GM18873 (cell line): ENCODE measurements around the gene KRT32.

ENCODE experiments used
- ATAC-seq: cut with Tn5 transposase; IDR thresholded peaks from one replicate; pipeline ENCODE4 v1.9.1; 2021; ENCODE audit warnings: mild to moderate bottlenecking, moderate library complexity, moderate number of reproducible peaks; ENCODE audit not compliant: unreplicated experiment, low FRiP score

The KRT32 gene

DNA sequence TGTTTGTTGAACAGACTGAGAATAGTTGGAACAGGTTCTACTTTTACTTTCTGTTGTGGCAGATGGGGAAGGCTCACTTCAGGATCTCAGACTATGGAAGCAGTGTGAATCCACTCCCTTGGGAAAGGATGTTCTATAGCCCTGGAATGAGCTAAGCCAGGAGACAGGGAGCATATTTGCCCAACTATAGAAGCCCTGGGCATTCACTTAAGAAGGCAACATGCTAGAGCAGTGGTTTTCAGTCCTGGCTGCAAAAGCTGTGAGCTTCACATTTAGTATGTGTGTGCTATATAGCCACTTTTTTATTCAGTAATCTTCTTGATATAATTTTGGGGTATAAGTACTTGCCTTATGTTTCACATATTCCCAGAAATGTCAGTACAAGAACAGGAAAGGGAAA lies 1.2 kb upstream of the KRT32 start:
- ATAC-seq: no peak

DNA sequence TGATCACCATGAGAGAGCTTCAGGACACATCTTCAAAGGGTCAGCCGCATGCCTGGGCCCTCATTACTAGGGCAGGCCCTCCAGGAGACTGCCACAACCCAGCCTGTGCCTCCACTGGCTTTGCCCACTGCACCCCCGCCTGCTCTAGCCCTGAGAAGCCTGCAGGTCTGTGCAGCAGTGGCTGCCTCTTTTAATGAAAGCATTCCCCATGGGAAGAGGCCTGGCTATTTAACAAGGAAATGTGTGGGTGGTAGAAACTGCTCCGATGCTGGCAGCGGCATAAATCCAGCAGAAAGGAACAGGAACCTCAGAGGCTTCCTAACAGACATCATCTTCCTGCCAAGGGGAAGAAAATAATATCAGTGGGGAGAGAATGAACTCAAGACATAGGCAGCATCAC lies 375 bp upstream of the KRT32 start:
- no peak for ATAC-seq

DNA sequence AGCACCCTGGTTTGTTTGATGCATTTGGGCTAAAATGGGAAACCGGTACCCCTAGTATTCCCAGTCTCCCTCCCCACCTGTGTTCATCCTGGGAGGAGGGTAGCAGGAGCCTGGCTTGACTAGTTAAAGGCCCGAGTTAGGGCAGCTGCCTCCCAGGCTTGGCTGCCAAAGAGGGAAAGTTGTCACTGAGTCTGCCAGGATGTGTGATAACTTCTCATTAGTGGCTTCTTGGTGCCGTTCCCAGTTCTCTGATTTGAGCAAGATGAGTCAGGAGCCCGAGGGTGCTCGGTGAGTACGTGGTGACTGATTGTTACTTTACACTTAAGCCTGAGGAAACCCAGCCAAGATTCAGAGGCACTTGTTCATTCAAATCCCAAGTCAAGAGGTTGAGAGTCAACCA lies 2.5 kb downstream of the KRT32 start:
- no peak for ATAC-seq

DNA sequence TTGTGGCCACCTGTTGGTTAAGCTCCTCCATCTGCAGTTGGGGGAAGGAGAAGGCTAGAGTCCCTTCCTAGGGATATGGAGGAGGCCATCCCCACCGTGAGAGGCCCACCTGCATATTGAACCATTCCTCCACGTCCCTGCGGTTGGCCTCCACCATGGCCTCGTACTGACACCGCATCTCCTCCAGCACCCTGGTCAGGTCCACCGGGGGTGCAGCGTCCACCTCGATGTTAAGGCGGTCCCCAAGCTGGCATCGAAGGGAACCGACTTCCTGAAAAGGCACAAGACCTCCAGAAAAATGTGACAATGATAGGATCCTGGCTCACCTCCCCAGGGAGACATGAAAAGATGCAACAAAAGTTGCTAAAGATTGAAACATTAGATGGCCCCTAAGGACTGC lies 3.0 kb downstream of the KRT32 start:
- ATAC-seq: no peak

DNA sequence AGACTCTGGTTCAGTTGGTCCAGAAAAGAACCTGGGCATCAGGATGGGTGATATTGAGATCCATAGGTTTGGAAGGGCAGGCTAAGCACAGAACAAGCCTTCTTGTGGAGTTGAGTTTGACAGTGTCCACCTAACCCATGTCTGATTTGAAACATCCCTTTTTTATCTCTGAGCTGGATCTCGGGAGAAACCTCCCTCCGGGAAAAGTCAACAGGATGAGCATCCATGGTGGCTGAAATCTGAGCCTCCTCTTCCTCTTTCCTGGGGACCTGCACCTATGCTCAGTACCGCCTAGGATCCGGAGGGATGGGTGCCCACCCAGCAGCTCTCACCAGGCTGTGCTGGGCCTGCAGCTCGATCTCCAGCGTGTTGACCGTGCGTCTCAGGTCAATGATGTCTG lies 3.4 kb downstream of the KRT32 start:
- no peak for ATAC-seq

DNA sequence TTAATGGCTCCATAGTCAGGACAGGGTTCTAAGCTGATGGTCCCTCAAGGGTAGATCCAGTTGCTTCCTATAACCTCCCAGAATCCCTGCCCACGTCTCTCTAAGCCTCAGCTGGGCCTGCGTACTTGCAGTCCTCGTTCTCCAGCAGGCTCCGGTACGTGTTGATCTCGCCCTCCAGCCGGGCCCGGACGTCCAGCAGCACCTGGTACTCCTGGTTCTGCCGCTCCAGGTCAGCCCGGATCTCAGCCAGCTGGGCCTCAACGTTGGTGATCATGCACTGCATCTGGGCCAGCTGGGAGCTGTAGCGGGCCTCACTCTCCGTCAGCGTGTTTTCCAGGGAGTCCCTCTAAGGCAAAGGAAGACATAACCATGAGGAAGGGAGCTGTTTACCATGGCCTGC lies 4.5 kb downstream of the KRT32 start:
- ATAC-seq: no peak

DNA sequence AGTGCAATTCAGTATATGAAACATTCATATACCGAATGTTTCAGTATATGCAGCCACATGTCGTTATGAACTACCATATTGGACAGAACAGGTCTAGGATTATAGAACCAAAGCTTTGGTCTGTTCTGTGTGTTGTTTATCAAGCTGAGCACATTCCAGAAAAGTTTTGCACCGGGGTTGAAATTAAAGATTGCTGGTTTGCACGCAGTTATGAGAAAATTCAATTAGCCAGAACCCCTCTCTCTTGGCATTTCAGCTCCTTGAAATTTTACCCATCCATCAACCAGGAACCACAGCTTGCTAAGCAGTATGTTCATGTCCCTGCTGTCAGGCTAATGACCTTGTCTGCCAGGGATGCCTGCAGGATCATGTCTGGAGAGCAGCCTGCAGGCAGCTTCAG lies 9.5 kb downstream of the KRT32 start:
- ATAC-seq: no peak

DNA sequence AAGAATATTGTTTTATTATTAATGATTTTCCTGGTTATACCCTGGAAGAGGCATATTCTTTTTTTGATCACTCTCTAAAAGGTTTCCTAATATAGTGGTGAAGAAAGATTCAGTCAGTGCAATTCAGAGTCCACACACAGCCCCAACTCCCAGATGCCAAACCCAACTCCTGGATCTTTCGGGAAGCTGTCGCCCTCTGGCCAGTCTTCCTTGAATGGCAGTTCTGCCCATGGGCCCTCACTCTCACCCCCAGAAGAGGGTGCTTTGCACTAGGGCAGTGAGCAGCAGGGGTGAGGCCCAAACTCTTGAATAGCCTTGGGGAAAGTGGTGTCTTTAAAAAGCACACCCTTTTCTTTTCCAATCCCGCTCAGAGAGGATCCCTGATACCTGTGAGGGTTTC lies 11.0 kb downstream of the KRT32 start:
- no peak for ATAC-seq

DNA sequence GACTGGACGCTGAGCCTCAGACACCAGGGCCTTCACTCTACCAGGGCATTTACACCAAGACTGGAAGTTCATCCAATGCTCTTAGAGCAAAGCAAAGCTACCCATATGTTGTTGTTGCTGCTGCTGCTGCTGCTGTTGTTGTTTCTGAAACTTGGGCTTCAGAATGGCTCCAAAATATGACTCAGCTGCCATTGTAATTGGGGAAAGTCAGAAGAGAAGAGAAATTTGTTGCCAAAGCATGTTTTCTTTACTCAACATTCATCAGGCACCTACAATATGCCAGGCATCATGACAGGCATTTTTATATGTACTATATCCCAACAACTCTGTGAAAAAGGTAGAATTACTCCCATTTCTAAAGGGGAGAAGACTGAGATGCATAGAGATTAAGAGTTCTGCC lies 11.9 kb downstream of the KRT32 start:
- no peak for ATAC-seq

DNA sequence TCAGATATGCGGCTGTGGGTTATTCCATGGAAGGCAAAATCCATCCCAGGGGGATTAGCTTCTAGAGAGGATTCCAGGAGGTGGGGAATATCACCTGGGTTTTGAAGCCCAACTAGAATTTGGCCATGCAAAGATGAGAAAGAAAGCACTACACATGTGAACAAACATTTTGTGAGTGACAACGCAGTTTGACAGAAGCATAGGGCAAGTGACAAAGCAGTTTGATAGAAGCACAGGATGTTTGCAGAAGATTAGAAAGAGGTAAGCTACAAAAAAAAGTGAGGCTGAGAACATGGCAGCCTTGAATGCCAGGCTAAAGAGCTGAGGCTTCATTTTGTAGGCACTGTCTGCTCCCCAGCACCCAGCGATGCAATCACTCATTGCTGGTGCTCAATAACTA lies 14.1 kb downstream of the KRT32 start:
- ATAC-seq: no peak

DNA sequence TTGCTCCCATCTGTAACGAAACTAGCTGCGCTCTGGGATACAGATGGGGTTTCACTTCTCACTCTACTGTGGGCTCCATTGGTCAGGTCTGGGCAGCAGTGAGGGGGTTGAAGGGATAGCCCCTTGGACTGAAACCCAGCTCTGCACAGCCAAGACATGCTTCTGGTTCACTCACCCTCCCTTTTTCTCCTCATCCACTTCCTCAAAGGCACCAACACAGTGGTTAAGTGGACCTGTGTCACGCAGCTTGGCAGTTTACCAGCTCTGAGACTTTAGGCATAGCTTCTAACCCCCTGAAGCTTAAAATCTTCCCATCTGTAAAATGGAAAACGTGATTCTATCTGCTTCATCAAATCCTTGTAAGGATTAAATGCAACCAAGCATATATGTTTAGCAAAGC lies 14.9 kb downstream of the KRT32 start:
- no peak for ATAC-seq

DNA sequence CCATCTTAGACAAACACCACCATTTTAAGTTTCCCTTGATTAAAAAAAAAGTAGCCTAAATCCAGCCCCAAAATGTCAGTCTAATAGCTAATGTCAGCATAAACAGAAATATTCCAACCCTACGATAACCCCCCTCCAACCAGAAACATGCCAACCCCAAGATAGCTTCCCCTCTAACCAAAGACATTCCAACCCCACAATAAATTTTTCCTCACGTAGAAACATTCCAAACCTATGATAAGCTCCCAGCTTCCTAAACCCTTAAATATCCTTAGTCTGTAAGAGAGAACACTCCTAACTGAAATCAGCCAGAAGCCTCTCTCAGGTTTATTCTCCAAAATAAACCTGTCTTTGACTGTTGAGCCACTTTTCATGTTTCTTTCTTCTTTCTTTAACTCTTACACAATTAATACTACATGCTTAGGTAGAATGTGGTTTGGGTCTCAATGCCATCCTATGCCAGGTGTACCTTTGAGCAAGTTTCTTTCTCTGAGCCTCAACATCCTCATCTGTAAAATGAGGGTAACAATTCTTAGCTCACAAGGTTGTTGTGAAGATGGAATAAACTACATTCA lies 15.9 kb downstream of the KRT32 start:
- no peak for ATAC-seq

DNA sequence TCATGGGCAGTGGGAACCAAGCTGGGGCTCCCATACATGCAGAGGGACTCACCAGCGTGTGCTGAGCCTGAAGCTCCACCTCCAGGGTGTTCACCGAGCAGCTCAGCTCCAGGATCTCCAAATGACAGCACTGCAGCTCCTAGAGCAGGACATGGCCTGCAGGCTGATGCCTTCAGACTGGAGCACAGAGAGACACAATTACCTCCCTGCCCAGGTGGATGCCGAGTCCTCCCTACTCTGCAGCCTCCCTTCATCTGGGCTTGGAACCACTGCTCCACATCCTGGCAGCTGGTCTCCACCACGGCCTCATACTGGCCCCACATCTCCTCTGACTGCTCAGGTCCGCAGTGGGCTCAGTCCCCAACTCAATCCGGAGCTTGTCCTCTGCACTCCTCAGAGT lies 18.2 kb downstream of the KRT32 start:
- ATAC-seq: no peak

DNA sequence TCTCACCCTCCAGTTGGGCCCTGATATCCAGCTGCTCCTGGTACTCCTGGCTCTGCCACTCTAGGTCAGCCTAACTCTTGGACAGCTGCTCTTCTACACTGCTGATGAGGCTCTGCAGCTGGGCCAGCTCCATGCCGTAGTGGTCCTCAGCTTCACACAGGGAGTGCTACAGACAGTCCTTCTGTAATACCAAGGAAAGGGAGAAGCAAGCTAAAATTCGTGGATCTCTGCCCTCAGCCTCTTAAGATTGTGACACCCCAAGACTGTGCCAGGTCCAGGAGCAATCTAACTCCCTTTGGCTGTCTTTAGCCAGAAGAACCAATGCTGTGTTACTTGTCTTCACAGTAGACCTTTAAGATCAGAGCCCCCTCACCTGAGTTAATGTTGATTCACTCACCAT lies 18.7 kb downstream of the KRT32 start:
- ATAC-seq: no peak

DNA sequence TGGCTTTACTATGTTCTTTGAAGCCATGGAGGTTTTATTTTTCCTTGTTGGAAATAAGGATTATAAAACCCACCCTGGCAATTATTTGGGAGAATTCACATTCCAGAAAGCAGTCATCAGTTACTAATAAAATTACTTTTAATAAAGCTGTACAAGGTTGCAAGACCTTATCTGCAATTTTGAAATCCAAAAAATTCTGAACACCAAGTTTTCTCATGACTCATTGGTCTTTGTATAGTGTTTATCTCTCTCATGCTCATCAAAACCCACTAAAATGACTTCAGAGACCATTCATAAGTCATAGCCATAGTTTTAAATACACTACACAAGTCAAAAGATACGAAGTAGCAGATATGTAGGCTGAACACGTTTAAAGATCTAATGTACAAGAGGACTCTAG lies 20.4 kb downstream of the KRT32 start:
- ATAC-seq: no peak

DNA sequence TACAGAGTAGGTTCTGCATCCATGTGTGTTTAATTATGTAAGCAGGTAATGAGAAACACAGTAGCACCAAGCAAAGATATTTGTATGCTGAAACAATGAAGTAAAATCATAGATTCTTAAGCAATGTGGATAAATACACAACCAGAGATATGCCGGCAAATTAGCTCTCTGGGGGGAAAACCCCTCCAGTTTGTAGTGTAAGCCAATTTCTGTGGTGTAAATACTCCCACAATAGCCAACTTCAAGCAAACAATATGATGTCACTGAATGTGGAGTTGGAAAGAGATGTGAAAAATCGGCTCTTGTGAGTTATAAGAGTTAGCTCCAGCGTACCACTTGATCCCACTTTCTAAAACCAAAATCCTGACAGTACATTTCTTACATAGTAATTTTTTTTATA lies 22.5 kb downstream of the KRT32 start:
- no peak for ATAC-seq

DNA sequence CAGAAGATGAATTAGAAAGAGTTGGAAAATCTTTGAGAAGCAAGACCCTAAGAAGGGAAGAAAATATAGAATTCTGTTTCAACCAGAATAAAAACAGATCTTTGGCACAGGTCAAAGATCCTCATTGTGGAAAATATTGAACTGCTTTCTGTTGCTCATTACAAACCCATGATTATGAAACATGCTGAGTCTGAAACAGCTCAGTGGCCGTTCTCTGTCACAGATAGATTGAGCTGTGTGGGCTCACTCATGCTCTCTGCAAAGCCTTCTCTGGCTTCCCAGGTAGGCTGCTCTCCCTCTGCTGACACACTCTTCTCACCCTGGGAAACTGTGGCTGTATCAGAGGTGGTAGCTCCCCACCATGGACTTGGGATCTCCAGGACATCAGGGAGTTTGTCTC lies 23.0 kb downstream of the KRT32 start:
- no peak for ATAC-seq

DNA sequence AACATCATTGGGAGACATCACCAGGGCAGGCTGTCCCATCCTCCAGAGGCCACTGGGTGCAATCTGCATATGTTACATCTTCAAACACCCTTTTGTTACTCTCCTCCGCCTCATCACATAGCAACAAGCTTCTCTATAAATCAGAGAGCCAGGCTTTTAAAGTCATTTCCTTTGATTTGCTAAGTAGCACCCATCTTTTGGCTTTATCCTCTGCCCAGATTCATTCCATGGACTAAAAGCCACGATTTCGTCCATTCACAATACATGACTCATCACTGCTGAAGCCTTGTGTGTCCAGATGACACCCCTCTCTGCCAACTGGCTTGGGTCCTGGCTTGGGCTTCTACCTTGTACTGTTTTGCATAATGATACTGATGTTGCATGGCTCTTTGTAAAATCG lies 24.4 kb downstream of the KRT32 start:
- ATAC-seq: no peak

DNA sequence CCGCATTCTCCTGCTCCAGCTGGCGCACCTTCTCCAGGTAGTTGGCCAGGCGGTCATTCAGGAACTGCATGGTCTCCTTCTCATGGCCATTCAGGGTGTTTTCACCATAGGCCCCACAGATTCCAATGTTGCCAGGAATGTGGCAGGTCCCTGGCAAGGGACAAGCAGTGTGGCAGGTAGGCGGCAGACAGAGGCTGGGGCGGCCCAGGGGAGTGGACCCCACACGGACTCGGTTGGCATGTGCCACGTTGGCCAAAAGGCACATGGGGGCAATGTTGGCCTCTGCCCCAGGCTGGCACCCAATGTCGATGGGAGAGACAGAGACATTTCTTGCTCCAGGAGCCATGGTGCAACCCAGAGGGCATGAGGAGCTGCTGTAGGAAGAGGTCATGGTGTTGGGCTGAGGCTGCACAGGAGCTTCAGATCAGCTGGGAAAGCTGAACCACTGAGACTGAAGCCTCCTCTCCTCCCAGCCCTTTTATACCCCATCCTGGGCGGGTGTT lies 26.6 kb downstream of the KRT32 start, which contains the start of gene KRT38:
TSS of gene KRT38 (minus strand) at position 453 of the 503 bp plus-strand sequence. CDS start at position 391, 62 bp downstream.
- no peak for ATAC-seq

DNA sequence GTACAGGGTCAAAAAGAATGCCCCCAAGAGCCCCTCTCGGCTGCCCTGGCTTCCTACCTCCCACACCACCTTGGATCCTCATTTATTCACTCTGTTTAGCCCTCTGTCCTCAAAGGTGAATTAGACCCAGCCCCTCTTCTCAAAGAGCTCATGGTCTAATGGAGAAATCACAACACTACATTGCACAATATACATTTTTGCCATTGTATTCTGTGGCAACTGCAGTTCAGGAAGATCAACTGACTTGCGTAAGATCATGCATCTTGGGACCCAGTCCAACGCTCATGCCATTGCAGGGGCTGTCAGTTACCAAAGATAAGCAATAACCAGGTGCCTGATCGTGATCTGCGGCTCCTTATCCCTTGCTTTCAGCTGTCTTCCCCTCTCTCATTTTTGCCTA lies 27.8 kb downstream of the KRT32 start:
- ATAC-seq: no peak

DNA sequence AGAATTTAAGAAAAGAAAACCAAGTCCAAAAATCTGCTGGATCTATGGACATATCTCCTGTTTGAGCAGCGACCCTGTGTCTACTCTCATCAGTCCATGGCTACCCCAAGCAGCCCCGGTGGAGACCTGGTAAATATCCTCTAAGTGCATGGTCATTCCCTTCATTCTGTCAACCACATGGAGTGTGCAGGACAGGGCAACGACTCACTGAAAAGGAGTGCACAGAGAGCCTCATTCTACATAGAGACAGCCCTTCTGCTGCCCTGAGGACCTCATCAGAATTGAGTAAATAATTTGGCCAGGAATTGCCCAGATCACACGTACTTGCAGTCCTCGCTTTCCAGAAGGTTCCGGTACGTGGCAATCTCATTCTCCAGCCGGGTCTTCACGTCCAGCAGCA lies 29.4 kb downstream of the KRT32 start:
- no peak for ATAC-seq

DNA sequence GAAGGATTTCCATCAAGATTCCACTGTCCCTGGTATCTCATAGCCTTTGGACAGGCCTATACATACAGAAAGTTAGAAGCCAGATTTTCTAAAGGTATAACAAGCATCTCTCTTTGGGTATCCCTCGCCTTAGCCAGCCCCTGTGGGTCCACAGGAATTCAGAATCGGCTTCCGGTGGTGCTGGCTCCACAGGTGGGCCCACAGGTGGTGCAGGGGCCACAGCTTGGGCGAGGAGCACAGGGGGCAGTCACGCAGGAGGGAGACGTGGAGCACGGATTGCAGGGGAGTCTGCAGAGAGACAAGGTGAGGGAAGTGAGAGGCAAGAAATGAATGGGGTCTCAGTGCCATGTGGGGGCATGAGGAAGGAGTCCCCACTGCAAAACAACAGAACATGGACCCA lies 29.9 kb downstream of the KRT32 start:
- ATAC-seq: no peak

DNA sequence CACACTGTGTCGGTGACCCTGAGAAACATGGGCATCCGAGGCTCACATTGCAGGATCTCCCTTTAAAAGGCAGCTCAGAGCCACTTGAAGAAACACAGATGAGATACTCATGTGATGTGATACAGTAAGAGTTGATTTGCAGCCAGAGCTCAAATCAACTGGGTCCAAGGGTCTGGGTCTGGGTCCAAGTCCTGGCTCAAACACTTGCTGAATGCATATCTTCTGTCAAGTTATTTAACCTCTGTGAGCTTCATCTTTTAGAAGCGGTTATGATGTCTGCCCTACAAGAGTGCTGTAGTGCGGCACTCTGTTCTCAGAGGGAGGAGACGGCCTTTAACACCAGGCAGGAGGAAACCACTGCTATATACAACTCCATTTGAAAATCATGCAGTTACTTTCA lies 32.8 kb downstream of the KRT32 start:
- no peak for ATAC-seq
